Endothelial cell (in vitro differentiated cells): ENCODE data around the gene SLC23A2. TPM values are rescaled to one million over a fixed set of nuclear protein-coding genes. Genes with fewer than 3 reads are reported as not detected.

Experiments used
- DNase-seq: peaks from one replicate; pipeline ENCODE4 v3.0.0; 2021; ENCODE audit warnings: low spot score
- H3K27ac Mint-ChIP-seq: one replicate; pipeline ENCODE4 v1.8.0; 2021; ENCODE audit warnings: mixed read lengths, inconsistent platforms; ENCODE audit not compliant: unreplicated experiment
- H3K27me3 Mint-ChIP-seq: one replicate; pipeline ENCODE4 v1.8.0; 2021; ENCODE audit warnings: mild to moderate bottlenecking, moderate library complexity, mixed read lengths, inconsistent platforms; ENCODE audit not compliant: unreplicated experiment
- H3K36me3 Mint-ChIP-seq: one replicate; pipeline ENCODE4 v1.8.0; 2021; ENCODE audit warnings: mild to moderate bottlenecking, low read depth, mixed read lengths, inconsistent platforms; ENCODE audit not compliant: unreplicated experiment
- H3K4me1 Mint-ChIP-seq: one replicate; pipeline ENCODE4 v1.8.0; 2021; ENCODE audit warnings: mild to moderate bottlenecking, mixed read lengths, inconsistent platforms; ENCODE audit not compliant: unreplicated experiment
- H3K4me3 Mint-ChIP-seq: one replicate; pipeline ENCODE4 v1.8.0; 2021; ENCODE audit warnings: mild to moderate bottlenecking, mixed read lengths, inconsistent platforms; ENCODE audit not compliant: unreplicated experiment
- H3K9me3 Mint-ChIP-seq: one replicate; pipeline ENCODE4 v1.8.0; 2021; ENCODE audit warnings: mixed read lengths, inconsistent platforms; ENCODE audit not compliant: unreplicated experiment
- CTCF ChIP-seq: fragments of 200-600 bp; sonication (generic); IDR thresholded peaks from one replicate; pipeline ENCODE4 v1.5.0; 2021; ENCODE audit warnings: antibody characterized with exemption; ENCODE audit not compliant: unreplicated experiment
- total RNA-seq: library from RNA; stranded (reverse); fragmentation: NEBNext Ultra II Directional; extraction: Animal tissue kit (Norgen Biotek cat#: 25700); gene quantifications from one replicate; pipeline ENCODE4 v1.2.1, GENCODE V29; 2021; ENCODE audit not compliant: unreplicated experiment

The SLC23A2 gene
- total RNA-seq, 1 donor from 2014 or later: 71.3 TPM

GRCh38 chr20:4838526-4838925 is 162.8 kb downstream of the SLC23A2 start:
- Mint-ChIP-seq H3K27ac (no peak overlapping the region), H3K4me1 (peaks cover 20% of the 10 kb centered on the region), H3K36me3 (peaks cover 9% of the 10 kb centered on the region), H3K9me3 (no peaks in the 10 kb centered on the region), H3K27me3 (peaks cover 4% of the 10 kb centered on the region), H3K4me3 (no peak overlapping the region)
- no peak for TF ChIP-seq CTCF
- DNase-seq: no peak

GRCh38 chr20:4837760-4838159 is 163.6 kb downstream of the SLC23A2 start:
- Mint-ChIP-seq H3K27ac (no peak overlapping the region), H3K27me3 (peaks cover 3% of the 10 kb centered on the region), H3K9me3 (no peaks in the 10 kb centered on the region), H3K4me1 (peaks cover 20% of the 10 kb centered on the region), H3K36me3 (peaks cover 9% of the 10 kb centered on the region), H3K4me3 (no peak overlapping the region)
- DNase-seq: no peak
- no peak for TF ChIP-seq CTCF

GRCh38 chr20:4836935-4837334 is 164.4 kb downstream of the SLC23A2 start:
- Mint-ChIP-seq H3K36me3 (peaks cover 9% of the 10 kb centered on the region), H3K4me1 (peaks cover 20% of the 10 kb centered on the region), H3K9me3 (no peaks in the 10 kb centered on the region), H3K27ac (peak overlapping the region; percentile 41), H3K27me3 (no peaks in the 10 kb centered on the region), H3K4me3 (no peak overlapping the region)
- DNase-seq: no peak
- TF ChIP-seq CTCF: no peak

- Mint-ChIP-seq H3K36me3 (peaks cover 9% of the 10 kb centered on the region), H3K4me3 (no peak overlapping the region), H3K9me3 (no peaks in the 10 kb centered on the region), H3K4me1 (peaks cover 20% of the 10 kb centered on the region), H3K27ac (no peak overlapping the region), H3K27me3 (no peaks in the 10 kb centered on the region)
- no peak for DNase-seq
- no peak for TF ChIP-seq CTCF
Observed at GRCh38 chr20:4836473-4836872, 164.8 kb downstream of the SLC23A2 start.

GRCh38 chr20:4835244-4836177 is 165.8 kb downstream of the SLC23A2 start:
- H3K4me3 Mint-ChIP-seq: no peak overlapping the region
- no peak overlapping the region for H3K27ac Mint-ChIP-seq
- H3K4me1 Mint-ChIP-seq: peaks cover 13% of the 10 kb centered on the region
- H3K27me3 Mint-ChIP-seq: no peaks in the 10 kb centered on the region
- H3K36me3 Mint-ChIP-seq: peaks cover 9% of the 10 kb centered on the region
- no peak for TF ChIP-seq CTCF
- no peak for DNase-seq
- H3K9me3 Mint-ChIP-seq: no peaks in the 10 kb centered on the region
